Activated CD8-positive, alpha-beta memory T cell treated with anti-CD3 and anti-CD28 coated beads for 24 hours (primary cell): Measurements from ENCODE around the gene DISP1.

Source experiments
- DNase-seq: peaks from one replicate; pipeline ENCODE4 v3.0.0-alpha.2; 2020

The DISP1 gene, protein sequence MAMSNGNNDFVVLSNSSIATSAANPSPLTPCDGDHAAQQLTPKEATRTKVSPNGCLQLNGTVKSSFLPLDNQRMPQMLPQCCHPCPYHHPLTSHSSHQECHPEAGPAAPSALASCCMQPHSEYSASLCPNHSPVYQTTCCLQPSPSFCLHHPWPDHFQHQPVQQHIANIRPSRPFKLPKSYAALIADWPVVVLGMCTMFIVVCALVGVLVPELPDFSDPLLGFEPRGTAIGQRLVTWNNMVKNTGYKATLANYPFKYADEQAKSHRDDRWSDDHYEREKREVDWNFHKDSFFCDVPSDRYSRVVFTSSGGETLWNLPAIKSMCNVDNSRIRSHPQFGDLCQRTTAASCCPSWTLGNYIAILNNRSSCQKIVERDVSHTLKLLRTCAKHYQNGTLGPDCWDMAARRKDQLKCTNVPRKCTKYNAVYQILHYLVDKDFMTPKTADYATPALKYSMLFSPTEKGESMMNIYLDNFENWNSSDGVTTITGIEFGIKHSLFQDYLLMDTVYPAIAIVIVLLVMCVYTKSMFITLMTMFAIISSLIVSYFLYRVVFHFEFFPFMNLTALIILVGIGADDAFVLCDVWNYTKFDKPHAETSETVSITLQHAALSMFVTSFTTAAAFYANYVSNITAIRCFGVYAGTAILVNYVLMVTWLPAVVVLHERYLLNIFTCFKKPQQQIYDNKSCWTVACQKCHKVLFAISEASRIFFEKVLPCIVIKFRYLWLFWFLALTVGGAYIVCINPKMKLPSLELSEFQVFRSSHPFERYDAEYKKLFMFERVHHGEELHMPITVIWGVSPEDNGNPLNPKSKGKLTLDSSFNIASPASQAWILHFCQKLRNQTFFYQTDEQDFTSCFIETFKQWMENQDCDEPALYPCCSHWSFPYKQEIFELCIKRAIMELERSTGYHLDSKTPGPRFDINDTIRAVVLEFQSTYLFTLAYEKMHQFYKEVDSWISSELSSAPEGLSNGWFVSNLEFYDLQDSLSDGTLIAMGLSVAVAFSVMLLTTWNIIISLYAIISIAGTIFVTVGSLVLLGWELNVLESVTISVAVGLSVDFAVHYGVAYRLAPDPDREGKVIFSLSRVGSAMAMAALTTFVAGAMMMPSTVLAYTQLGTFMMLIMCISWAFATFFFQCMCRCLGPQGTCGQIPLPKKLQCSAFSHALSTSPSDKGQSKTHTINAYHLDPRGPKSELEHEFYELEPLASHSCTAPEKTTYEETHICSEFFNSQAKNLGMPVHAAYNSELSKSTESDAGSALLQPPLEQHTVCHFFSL (N-terminal part only)

GRCh38 chr1:222814536-222815439, at the start of gene DISP1:
DISP1 (plus strand) TSS chr1:222815039; CDS start chr1:222942824, 127,785 bp downstream.
- DNase-seq: peak; percentile 90

GRCh38 chr1:222767152-222767571, 47.7 kb upstream of the DISP1 start:
- no peak for DNase-seq

DNA sequence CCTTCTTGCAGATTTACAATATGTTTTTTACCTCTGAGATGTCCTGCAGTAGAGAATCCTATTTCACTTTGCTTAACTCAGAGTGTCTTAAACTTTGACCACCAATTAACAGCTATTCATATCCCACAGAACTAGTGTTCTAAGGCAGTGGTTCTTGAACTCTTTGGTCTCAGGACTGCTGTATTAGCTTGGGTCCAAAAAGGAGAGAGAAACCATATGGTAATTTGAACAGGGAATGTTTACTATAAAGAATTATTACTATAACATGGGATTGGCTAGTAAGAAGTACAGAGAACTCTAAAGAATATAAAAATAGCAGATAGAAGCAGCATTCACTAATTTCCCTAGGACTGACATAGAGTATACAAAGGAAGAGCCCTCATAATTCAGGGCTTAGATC, 46.2 kb upstream of the DISP1 start:
- DNase-seq: no peak

DNA sequence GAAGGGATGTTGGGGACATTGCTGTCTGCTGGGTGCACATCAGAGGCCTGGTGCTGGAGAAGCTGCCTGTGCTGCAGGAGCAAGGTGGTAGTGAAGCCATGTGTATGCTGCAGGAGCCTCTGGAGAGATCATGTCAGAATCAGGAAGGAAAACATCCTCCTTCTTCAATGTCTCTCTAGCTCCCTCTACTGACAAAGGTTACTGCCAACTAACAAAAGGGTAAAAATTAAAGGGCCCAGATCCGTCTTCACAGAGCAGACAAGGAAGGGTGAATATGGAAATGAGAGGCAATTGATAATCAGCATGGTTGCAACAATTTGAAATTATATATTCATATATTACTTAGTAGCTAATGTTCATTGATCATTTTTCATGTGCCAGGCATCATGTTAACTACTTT, 45.7 kb upstream of the DISP1 start:
- DNase-seq: no peak

- DNase-seq: no peak
Measured at GRCh38 chr1:222769971-222770620, 44.7 kb upstream of the DISP1 start.

- DNase-seq: no peak
Measured at GRCh38 chr1:222772996-222773379, 41.9 kb upstream of the DISP1 start.

- DNase-seq: no peak
Measured at GRCh38 chr1:222777463-222777862, 37.4 kb upstream of the DISP1 start.

DNA sequence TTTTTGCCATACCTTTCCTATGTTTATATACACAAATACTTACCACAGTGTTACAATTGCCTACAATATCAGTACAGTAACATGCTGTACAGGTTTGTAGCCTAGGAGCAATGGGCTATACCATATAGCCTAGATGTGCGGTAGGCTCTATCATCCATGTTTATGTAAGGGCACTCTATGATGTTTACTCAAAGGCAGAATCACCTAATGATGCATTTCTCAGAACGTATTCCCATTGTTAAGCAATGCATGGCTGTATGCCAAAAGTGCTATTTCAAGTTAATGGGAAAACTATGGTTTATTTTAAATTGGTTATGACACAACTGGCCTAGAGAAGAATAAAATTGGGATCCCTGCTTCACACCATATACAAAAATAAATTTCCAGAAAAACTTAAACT, 36.9 kb upstream of the DISP1 start:
- no peak for DNase-seq

DNA sequence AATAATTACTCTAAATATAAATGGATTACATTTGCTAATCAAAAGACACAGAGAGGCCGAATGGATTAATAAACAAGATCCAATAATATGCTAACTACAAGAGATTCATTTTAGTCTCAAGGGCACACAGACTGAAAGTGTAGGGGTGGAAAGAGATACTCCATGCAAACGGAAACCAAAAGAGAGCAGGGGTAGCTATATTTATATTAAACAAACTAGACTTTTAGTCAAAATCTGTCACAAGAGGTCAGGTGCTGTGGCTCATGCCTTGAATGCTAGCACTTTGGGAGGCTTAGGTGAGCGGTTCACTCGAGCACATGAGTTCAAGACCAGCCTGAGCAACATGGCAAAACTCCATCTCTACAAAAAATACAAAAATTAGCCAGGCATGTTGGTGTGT, 33.6 kb upstream of the DISP1 start:
- no peak for DNase-seq

- DNase-seq: no peak
Measured at GRCh38 chr1:222783051-222783450, 31.8 kb upstream of the DISP1 start.

- DNase-seq: no peak
Measured at GRCh38 chr1:222784371-222784770, 30.5 kb upstream of the DISP1 start.

DNA sequence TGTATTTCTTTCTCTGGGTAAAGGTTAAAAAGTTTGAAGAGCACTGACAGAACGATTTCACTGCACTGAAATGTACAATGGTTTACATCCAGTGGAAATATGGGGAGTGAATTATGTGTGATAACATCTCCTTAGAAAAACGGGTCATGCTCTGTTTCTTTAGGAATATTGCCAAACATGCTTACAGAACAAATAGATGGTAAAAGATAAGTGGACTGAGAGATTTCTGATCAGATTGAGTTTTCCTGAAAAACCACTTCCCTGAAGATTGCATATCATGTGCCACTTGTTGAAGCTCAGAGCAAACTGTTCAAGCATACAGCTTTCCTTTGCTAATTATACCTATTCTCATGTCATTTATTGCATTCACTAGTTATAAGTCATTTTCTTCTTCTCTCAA, 29.9 kb upstream of the DISP1 start:
- no peak for DNase-seq

DNA sequence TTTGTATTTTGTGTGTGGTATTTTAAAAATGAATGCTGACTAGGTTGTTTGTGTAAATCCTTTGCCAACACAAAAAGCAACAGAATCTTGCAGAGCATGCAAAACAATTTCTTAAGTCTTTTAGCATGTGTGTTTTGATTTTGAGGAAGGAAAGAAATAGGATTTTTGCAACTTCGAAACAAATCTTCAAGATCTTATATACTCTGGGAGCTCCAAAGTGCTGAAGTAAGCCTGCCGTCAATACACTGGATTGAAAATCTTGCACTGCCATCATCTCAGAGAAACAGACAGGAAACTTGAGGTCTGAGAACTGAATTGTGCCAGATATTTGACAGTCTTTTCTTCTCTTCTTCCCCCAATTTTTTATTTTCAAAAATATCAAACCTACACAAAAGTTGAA, 29.3 kb upstream of the DISP1 start:
- DNase-seq: no peak

DNA sequence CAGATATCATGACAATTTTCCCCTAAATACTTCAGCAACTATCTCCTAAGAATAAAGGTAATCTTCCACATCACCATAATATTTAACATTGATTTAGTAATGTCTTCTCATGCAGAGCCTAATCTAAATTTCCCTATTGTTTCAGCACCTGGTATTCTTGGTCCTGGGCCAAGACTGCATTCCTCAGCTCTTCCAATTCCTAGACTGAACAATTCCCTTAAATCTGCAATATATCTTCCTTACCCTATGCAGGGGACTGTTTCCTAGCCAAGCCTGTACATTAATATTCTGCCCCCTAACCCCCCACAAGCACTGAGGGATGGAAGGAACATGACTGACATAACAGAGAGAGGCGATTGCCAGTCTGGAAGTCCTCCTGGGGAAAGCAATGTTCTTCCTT, 28.7 kb upstream of the DISP1 start:
- no peak for DNase-seq

GRCh38 chr1:222787729-222788128, 27.1 kb upstream of the DISP1 start:
- no peak for DNase-seq

- no peak for DNase-seq
Measured at GRCh38 chr1:222788402-222789156, 26.3 kb upstream of the DISP1 start.

DNA sequence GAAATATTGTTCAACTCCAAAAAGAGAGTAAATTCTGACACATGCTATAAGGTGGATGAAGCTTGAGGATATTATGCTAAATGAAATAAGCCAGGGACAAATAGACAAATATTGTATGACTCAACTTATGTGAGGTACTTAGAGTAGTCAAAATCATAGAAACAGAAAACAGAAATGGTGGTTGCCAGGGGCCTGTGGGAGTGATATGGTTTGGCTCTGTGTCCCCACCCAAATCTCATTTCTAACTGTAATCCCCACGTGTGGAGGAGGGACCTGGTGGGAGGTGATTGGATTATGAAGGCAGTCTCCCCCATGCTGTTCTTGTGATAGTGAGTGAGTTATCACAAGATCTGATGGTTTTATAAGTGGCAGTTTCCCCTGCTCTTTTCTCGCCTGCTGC, 24.7 kb upstream of the DISP1 start:
- no peak for DNase-seq

DNA sequence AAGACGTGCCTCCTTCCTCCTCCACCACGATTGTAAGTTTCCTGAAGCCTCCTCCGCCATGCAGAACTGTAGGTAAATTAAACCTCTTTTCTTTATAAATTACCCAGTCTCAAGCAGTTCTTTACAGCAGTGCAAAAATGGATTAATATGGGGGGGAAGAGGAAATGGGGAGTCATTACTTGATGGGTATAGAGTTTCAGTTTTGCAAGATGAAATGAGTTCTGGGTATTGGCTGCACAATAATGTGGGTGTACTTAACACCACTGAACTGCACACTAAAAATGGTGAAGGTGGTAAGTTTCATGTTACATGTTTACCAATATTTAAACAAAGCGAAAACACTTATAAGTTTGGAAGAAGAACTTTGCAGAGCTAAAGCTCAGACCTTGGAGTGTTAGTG, 24.3 kb upstream of the DISP1 start:
- no peak for DNase-seq

DNA sequence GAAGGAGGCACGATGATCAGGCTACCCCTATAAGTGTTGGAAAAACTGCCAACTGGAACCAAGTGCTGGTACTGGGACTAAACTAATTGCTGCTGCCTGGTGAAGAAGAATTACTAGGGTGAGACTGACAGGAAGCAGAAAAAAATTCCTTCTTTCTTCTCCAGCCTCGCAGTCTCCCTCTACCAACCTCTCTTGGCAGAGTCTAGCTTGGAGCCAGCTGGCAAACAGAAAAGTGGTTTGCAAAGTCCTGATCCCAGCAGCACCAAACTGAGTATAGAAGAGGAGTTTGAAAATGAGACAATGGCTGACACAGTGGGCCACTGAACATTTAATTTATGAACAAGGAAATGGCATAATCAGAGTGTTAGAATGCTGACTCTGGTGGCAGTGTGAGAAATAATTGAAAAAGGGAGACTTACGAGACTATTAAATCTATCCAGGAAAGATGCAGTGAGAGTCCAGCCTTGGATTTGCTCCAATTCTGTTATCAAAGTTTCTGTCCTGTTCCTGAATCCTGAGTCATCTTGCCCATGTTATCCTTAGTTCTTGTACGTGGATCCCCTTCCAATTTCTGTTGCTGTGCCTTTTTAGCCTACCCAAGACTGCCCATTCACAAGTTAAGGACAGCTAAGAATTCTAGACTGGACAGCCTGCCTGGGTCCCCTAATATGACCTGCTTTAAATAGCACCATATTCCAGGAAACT, 23.7 kb upstream of the DISP1 start:
- DNase-seq: no peak

DNA sequence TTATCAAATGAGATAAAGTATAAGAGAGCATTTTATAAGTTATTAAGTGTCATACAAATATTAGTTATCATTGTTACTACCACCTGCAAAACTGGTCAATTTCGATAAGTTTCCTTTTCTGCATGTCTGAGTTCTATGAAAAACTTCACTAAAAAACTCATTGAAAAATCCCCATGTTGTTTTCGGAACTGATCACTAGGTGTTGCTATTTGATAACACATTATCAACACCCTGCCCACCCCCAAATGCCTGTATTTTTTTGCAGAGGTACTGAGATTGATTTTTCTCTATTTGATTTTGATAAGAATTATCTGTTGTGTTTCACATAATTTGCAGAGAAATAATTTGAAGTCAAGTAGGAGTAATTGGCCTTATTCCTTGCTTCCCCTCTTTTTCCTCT, 22.1 kb upstream of the DISP1 start:
- no peak for DNase-seq
